Measurements from ENCODE around the gene HOTAIR.

HOTAIR gene

DNA sequence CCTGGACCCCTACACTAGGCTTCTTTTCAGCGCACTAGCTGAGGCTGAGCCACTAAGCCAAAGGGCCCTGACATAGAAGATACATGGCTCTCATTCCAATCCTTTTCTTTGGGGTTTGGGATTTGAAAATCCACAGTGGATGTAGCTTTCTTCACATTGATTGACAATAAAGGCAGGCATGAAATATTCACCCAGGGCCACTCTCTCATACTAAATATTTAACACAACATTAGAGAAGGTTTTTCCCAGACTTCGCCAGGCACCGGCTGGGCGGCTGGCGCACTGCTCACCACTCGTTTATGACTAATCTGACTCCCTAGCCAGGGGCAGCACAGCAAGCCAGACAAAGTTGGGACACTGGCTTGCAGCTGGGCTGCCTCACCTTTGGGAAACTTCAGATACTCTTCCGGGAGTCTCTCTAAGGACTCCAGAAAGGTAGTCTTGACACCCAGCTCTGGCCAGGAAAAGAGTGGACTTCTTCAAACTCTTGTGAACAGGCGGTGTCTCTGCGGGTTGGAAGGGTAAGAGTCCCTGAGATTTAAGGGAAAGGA, 2.5 kb downstream of the HOTAIR start:
- DNase-seq, result no peak

DNA sequence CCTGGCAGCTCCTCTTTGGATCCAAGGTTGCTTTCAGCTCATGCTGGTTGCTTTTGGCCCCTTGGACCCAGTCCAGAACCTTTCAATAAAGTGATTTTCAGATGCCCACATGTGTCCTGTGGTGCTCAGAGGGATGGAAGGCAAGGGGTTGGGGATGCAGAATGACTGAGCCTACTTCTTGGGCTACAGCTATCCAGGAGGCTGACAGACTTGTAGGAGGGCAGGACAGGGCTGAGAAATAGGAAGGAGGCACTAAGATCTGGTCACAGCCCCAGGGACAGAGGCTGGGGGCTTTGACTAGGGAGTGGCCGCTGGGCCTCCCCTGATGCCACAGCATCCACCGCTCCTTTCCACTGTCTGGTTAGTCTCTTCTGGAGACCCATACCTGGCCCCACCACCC, 3.1 kb downstream of the HOTAIR start:
- DNase-seq, result no peak

DNA sequence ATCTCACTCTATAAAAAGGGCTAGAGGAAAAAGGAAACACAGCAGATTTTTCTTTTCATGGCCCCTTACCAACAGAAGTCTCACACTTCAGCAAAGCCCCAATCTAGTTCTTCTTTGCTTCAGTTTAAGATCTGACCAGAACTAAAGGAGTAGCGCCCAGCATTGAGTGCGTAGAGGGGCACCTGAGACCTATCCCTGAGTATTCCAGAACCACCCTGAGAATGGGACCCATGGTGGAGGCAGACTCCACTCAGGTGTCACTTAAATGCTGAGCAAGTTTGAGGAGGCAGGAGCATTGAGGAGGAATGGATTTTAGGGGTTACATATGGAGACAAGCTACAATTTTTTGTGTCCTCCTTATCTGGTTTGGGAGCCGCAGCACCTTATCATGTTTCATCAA, 3.6 kb downstream of the HOTAIR start:
- DNase-seq, result no peak

DNA sequence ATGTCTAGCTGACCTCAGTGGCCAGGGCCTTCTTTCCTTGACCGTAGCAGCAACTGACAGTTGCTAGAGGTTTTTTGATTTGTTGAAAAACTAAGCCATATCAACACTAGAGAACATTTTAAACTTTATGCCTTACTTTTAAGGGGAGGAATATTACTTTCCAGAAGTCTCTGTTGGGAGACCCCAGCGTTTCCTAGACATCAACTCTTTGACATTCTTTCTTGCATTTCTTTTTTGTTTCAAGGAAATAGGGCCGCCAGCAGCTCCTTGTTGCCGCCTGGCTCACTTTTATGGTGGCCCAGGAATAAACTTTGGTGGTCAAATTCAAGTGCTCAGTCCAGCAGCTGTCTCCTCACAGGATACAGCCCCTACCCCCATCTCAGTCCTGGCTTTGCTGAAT, 4.3 kb downstream of the HOTAIR start:
- DNase-seq, result no peak

DNA sequence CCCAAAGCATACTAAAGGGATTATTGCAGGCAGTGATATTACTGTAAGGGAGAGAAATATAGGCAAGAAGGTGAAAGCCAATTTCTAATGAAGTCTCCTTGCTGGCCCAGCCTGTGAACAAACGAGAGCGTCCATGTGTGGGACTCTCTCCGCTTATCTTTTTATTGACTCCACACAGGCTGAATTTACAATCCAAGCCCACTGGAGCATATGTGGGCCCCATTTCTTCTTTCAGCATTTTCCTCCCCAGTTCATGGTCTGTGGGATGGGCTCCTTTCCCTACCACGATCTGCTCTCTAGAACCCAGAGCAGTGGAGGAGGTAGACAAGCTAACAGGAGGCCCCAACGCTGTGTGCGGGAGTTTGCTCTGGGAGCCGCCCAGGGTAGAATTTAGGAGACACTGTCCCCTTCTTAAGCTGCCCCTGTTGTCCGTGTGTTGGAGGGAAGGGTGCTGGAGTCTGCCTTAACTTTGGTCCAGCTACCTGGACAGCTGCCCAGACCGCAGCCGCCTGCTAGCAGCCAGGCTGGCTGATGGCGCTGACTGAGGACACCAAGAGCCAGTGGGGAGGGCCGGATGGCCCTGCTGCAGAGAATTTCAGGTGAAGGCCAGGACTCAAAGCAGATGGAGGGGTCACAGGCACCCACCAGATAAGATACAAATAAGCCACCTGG, 5.0 kb downstream of the HOTAIR start:
- DNase-seq, result no peak

DNA sequence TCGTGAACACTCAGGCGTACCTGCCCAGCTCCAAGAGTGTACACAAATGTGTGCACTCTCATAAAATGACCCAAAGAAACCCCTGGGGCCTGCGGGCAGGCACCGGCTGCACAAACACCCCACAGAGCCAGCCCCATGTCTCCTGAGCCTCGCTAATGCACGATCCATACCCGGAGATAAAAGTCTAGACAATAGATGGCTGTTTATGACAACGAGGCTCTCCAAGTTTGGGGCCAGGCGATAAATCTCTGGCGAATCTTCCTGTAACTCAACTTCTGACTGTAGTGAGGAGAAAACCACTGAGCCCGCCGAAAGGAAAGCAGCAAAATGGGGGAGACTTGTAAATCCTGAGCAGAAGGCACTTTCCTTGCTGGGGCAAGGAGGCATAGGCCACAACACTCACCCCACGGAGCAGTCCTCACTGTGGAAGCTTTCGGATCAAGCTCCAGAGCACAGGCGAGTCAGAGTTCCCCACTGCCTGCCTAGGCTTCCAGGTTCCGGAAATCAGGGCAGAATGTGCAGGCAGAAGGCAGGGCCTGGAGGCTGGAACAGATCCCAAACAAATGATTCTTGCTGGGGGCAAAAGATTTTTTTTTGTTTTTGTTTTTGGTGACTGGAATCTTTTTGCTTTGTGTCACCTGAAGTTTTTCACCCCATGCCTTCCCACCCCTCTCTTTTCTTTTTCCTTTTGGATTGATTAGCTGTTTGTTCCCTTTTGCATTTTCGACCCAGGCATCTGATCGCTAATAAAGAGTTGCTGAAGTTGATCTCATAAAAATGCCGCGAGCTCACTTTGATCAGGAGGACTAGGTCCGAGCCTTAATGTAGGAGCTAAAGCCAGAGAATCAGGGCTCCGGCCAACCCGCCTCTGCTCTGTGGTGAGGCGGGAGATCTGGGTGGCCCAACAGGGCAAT, 6.3 kb downstream of the HOTAIR start:
- no peak for DNase-seq

DNA sequence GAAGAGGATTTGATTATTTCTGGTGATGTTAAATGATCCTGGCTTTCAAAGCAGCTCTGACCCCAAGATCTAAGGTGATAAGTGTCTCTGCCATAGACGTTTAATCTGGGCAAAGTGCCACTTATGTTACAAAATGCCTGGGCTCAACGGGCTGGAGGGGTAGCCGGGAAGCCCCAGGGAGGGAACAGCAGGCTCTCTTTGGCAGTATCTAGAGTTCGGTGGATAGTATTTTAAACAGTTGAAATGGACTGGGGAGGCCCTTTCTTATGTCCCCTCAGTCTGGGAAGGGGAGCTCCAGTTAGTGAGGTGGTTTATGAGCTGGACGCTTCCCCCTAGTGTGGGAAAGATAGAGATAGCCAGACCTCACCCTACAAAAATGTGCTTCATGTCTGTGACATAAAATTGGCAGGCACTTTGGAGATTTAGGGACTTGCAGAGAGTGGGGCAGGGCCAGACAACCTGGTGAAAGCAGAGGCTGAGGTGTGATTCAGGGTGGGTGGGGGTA, 7.3 kb downstream of the HOTAIR start:
- DNase-seq, result no peak

DNA sequence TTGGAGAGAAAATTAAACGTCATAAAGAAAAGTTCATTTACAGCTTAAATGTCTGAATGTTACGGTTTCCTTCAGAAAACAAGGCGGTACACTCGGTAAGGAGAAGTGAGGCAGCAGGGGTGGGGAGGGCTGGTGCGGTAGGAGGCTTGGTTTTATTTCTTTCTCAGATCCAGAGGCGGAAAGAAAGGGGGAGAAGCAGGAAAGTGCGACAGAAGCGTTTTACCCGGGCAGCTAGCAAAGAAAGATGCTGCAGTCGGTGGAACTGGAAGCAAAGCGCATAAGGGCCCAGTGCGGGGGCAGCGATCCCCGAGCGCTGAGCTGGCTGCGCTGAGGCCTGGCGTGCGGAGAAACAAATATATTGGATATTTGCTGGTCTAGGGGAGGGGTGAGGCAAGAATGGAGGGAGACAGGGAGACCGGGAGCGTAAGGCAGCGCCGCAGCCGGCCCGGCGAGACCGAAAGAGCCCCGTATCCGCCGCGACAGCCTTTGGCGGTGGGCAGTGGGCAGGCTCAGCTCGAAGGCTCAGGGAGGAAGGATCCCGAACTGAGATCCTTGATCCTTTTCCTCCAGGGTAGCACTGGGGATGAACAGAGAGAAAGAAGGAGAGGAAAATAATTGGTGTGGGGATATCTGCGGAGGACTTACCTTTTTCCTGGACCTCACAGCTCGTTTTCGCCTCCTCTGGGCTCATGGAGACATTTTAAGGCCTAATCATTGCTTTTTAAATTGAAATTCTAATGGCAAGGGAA, 8.2 kb downstream of the HOTAIR start:
- DNase-seq, result no peak

DNA sequence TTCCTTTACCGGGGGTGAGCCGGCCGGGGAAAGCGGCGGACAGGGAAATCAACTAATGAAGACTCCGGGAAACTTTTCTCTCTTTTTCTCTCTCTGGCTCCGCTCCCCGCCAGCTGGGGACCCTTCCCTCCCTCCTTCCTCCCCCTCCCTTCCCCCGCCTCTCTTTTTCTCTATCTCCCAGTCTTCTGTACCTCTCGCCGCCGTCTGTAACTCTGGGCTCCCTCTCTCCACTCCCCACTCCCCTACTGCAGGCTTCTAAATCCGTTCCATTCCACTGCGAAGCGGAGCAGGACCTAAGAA, 8.7 kb downstream of the HOTAIR start:
- DNase-seq, result no peak

DNA sequence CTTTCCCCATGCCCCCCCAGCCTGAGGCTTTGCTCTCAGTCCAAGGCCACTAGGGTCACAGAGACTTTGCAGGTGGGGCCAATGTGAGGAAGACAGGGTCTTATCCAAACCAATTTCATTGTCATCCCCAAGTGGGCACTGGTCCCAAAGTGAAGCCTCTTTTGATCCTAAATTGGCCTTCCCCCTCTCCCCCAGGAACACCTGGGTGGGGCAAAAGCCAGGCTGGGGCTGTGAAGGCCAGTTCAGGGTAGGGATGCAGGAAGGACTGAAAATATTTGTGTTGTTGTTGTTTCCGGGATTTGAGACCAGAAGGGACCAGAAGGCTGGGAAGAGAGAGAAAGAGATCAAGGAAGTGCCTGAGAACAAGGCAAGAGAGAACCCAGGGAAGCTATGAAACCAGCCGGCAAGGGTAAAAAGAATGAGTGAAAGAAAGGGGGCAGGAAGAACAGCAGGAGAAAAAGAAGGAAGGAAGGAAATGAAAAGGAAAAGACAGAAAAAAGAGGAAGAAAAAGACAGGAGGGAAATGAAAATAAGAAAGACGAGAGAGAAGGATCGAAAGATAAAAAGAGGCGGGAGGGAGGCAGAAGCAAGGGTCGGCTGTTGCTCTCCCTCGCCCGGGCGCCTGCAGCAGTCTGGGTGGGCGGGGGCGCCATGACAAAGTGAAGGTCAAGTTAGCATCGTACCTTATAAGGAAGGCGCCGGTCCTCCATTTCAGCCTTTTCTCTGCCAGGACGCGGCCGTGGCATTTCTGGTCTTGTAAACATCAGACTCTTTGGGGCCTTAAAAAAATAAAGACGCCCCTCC, 9.3 kb downstream of the HOTAIR start:
- no peak for DNase-seq

DNA sequence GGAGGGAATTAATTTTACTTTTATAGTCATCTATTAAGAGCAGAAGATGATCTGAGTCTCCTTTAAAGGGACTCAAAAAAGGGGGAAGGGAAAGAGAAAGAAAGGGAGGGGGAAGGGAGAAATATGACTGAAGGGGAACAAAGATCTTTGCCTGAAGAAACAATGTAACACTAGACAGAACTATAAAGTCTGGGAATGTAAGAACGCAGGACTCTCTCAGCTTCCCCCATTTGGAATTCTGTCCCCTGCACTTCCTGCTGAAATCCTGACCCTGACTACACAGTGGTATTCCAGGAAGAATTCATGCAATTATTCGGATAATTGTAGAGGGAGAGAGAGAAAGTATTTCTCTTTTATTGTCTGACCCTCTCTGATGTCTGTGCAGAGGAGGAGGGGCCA, 10.4 kb downstream of the HOTAIR start:
- no peak for DNase-seq

DNA sequence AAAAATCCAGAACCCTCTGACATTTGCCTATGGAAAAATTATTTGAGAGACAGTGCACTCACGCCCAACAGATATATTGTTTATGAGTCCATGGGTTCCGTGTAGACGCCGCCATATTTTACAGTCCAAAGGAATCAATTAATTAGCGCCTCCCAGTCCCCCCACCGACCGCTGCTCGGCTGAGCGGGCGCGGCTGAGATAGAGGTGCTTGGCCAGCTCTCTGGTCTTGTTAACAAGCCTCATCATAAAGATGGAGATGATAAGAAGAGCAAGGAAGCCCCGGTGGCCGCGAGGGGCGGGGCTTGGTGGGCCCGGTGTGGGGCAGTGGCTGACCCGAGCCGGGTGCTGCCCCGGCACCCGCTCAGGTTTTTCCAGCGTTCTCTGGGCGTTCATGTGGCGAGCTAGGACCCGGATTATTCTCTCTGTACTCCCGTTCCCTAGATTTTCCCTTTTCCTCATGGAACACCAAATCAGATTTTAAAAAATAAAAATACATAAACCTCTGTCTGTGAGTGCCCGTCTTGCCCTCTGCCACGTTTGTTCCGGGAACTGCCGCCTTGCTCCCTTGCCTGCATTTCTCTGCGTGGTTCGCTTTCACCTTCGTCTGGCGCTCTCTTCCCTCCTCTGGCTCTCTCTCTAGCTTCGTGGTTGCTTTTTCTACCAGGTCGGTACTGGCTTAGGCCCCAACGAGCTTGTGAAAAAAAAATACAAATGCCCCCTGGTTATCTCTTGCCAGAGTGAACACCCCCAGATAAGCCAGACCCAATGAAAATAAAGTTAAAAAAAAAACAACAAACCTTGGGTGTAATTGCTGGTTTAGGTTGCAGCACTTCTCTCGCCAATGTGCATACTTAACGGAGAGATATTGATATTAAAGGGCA, 11.1 kb downstream of the HOTAIR start:
- DNase-seq, result no peak

DNA sequence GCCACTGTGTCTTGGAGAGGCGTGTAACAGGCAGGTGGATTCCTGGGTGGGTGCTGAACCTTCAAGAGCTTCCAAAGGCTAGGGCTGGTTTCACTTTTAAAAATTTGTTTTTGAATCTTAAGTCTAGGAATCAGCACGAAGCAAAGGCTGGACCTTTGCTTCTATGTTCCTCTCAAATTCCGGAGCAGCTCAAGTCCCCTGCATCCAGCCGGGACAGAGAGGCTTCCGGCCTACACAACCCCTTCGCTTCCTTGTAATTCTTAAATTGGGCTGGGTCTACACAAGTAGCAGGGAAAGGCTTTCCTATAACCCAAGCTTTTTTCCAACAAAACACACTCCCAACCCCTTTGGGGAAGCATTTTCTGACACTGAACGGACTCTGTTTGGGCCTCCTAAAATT, 11.7 kb downstream of the HOTAIR start:
- no peak for DNase-seq

DNA sequence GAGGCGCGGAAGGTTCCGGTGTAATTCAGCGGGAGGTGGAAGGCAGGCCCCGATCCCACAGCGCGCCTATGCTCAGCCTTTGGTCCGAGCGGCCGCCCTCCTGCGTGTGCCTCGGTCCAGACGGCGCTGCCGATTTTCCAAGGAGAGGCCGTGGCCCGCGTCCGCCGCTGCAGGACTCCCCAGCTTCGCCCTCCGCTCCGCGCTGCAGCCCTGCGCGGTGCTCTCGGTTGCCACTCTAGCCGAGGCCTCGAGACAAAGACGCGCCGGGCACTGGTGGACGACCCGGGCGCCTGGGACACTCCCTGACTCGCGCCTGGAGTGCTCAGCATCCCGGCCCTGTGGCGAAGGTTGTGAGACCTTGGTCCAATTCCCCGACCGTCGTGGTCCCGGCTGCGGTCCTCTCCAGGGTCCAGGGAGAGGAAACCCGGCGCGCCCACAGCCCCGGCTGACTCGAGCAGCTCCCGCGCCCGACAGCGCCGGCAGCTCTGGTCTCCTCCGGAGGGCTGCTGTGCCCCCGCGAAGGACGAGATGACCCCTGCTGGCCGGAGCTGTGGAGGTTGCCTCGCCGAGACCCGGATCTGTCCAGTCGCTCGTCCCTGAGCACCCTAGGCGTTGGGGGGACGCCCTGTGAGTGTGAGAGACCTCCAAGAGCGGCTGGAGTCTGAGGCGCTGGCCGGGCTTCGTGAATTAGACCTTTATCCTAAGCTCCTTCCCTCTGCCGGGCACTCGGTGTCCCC, 13.6 kb downstream of the HOTAIR start:
- DNase-seq, result no peak

DNA sequence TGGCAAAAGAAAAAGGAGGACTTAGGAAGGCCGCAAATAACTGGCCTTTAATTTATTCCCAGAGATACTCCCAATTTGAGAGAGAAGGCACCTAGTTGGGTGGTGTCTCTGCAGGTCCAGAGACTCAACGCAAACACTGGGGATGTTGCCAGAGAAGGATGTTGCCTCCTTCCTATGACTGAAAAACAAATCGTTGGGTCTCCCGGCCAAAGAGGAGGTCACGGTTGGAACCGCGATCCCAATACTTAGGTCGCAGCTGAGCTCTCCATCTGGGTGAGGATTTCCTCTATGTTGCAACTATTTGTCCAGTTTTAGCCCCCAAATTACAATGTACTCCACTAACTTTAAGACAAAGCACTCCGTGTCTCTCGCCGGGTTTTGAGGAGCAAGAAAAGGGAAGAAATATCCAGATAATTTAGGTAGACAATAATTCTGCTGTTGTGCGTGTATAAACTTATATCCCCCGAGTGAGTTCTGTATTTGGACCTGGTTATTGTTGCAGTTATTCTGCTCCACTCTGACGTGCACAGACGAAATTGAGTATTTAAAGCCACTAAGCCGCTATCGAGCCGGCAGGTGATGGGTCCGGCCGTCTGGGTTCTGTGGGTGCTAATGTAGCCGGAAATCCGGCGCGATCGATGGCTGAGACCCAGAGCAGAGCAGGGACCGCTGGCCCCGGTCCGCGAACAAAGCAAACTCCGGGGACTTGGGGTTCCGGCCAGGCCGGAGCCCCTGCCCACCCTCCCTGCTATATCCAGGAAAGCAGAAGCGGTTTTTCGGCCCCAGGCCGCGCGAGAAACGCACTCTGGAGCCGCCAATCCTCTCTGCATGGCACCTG, 14.3 kb downstream of the HOTAIR start:
- no peak for DNase-seq

DNA sequence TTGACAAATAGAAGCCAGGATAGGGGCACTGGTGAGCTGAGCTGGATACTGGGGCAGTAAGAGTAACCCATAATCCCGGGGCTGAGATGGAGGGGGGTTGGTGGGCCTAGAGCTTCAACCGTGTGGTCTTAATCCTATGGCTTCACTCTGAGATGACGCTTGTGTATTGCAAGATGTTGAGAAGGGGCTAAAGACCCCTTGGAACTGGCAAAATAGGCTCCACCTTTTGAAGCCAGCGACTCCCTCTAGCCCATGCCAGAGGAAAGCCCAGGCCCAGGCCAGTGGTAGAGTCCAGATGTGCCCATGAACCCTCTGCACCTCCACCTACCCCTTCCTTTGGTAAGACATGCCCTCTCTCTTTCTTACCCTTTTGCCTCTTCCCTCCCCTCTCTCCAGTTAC, 15.4 kb downstream of the HOTAIR start:
- no peak for DNase-seq

DNA sequence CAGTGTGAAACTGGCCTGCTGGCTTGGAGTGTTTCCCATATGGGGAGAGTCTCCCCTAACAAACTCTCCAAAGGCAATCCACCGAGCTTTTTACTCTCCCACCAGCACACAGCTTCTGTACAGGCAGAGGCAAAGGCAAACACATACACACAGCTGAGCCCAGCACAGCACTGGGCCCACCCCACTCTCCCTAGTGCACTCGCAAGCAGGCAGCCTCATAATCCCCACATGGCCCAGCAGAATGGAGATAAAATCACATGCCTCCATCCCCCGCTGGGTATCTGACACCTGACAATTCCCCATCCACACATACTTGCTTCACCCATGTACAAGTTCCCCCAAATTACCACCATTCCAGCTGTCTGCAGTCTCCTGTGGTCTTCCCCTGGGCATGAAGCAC, 16.6 kb downstream of the HOTAIR start:
- no peak for DNase-seq

DNA sequence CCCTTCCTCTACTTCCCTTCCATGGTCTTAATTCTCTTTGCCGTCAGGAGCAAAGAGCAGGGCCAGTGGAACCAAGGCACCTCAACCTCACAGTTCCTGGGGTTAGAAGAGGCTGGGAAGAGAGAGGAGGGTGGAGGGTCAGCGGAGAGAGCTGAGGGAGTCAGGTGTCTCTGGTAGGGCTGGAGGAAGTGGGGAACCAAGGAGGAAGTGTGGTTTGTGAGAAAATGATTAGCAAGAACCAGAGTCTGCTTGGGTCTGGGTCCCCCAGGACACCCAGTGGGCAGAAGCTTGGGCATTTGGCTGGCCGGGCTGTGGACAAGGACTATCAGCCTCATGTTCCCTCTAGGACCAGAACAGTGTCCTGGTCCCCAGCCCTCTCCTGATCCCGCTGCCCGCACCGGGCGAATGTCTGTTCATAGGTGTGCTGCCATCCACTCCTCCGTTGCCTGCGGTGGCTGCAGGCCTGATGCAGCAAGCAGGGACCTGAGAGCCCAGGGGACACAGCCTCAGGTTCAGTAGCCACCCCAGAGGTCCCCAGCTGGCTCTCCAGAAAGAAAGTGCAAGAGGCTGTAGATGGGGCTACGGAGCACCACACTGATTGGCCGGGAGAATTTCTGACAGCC, 17.7 kb downstream of the HOTAIR start:
- no peak for DNase-seq

DNA sequence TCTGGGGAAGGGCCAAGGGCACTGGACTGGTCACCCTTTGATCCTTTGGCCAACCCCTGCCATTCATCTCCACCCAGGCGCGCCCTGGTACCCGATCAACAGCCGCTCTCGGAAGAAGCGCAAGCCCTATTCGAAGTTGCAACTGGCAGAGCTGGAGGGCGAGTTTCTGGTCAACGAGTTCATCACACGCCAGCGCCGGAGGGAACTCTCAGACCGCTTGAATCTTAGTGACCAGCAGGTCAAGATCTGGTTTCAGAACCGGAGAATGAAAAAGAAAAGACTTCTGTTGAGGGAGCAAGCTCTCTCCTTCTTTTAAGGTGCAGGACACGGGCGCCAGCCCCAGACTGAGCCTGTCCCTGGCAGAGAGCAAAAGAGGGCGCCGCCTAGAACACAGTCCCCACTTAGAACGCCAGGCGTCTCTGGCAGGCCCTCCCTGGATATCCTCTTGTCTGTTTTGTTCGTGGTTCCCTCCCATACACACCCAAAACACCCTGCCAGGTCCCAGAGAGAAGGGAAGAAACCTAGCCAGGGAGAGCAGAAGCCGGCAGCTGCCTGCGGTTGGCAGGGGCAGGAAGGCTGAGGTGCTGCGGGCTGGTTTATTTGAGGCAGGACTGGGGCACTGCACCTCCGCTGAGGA, 18.4 kb downstream of the HOTAIR start:
- no peak for DNase-seq
